ENCODE measurements around the gene PTPRN2. TPM values are rescaled to one million over a fixed set of nuclear protein-coding genes. Genes with fewer than 3 reads are reported as not detected.

Gene PTPRN2
- total RNA-seq, 1 experiment from 2014 or later, result 0.11 TPM

- H3K36me3 ChIP-seq (ENCODE audit: insufficient read depth, low read length, poor library complexity, severe bottlenecking), result no peaks in the 10 kb centered on the region
- TF ChIP-seq CTCF (conservative IDR thresholded peaks at IDR 0.05; ENCODE audit: low read depth, low read length) (no peak), EZH2 (IDR thresholded peaks at IDR 0.05; ENCODE audit: borderline replicate concordance, low read depth, low read length, poor library complexity, severe bottlenecking) (no peak)
- intact Hi-C loops (cut with micrococcal nuclease; ENCODE audit: unreplicated experiment), result no loop called here
- H3K9me3 ChIP-seq (ENCODE audit: low read depth, low read length, poor library complexity, severe bottlenecking), result no peaks in the 10 kb centered on the region
- H3K4me3 ChIP-seq (ENCODE audit: low read depth, low read length, poor library complexity, severe bottlenecking), result no peak overlapping the region
- no peak for DNase-seq (ENCODE audit: low spot score)
- H3K4me1 ChIP-seq (ENCODE audit: insufficient read depth, low read length, poor library complexity, severe bottlenecking), result no peaks in the 10 kb centered on the region
- CTCF ChIA-PET, result no interaction called here
- H3K27me3 ChIP-seq (replicated peaks; ENCODE audit: insufficient read depth, low read depth, low read length, poor library complexity), result peaks cover 4% of the 10 kb centered on the region
- POLR2A ChIA-PET (ENCODE audit: low non-redundant PET), result no interaction called here
- BruUV-seq (replicated peaks), result no TSS peak
- no peak overlapping the region for H3K27ac ChIP-seq (ENCODE audit: low read depth, low read length, poor library complexity, severe bottlenecking)
Measured at GRCh38 chr7:158389514-158390425, 197.9 kb downstream of the PTPRN2 start.

GRCh38 chr7:158388928-158389327 is 198.7 kb downstream of the PTPRN2 start:
- CTCF ChIA-PET, result no interaction called here
- BruUV-seq (replicated peaks), result no TSS peak

GRCh38 chr7:158388072-158388471 is 199.6 kb downstream of the PTPRN2 start:
- TF ChIP-seq CTCF (conservative IDR thresholded peaks at IDR 0.05; ENCODE audit: low read depth, low read length) (no peak), EZH2 (IDR thresholded peaks at IDR 0.05; ENCODE audit: borderline replicate concordance, low read depth, low read length, poor library complexity, severe bottlenecking) (no peak)
- no peaks in the 10 kb centered on the region for H3K36me3 ChIP-seq (ENCODE audit: insufficient read depth, low read length, poor library complexity, severe bottlenecking)
- peaks cover 10% of the 10 kb centered on the region for H3K27me3 ChIP-seq (replicated peaks; ENCODE audit: insufficient read depth, low read depth, low read length, poor library complexity)
- no peak for DNase-seq (ENCODE audit: low spot score)
- H3K9me3 ChIP-seq (ENCODE audit: low read depth, low read length, poor library complexity, severe bottlenecking), result no peaks in the 10 kb centered on the region
- BruUV-seq (replicated peaks), result no TSS peak
- intact Hi-C loops (cut with micrococcal nuclease; ENCODE audit: unreplicated experiment), result no loop called here
- H3K4me1 ChIP-seq (ENCODE audit: insufficient read depth, low read length, poor library complexity, severe bottlenecking), result no peaks in the 10 kb centered on the region
- no peak overlapping the region for H3K27ac ChIP-seq (ENCODE audit: low read depth, low read length, poor library complexity, severe bottlenecking)
- ChIA-PET CTCF (no interaction called here), POLR2A (ENCODE audit: low non-redundant PET) (no interaction called here)
- no peak overlapping the region for H3K4me3 ChIP-seq (ENCODE audit: low read depth, low read length, poor library complexity, severe bottlenecking)

More at GRCh38 chr7:158388928-158389327, 198.7 kb downstream of the PTPRN2 start:
- Histone ChIP-seq H3K27ac (ENCODE audit: low read depth, low read length, poor library complexity, severe bottlenecking) (no peak overlapping the region), H3K4me3 (ENCODE audit: low read depth, low read length, poor library complexity, severe bottlenecking) (no peak overlapping the region), H3K27me3 (replicated peaks; ENCODE audit: insufficient read depth, low read depth, low read length, poor library complexity) (peaks cover 10% of the 10 kb centered on the region), H3K9me3 (ENCODE audit: low read depth, low read length, poor library complexity, severe bottlenecking) (no peaks in the 10 kb centered on the region), H3K4me1 (ENCODE audit: insufficient read depth, low read length, poor library complexity, severe bottlenecking) (no peaks in the 10 kb centered on the region), H3K36me3 (ENCODE audit: insufficient read depth, low read length, poor library complexity, severe bottlenecking) (no peaks in the 10 kb centered on the region)
- TF ChIP-seq CTCF (conservative IDR thresholded peaks at IDR 0.05; ENCODE audit: low read depth, low read length), result no peak
- no peak for DNase-seq (ENCODE audit: low spot score)
- POLR2A ChIA-PET (ENCODE audit: low non-redundant PET), result no interaction called here
- intact Hi-C loops (cut with micrococcal nuclease; ENCODE audit: unreplicated experiment), result no loop called here

All from A673 (cell line).